Stimulated activated CD4-positive, alpha-beta T cell treated with anti-CD3 and anti-CD28 coated beads, Interleukin-4, amount 100 ng/mL, for 48 hours (primary cell): ENCODE results near the gene CFAP54.

Source experiments
- DNase-seq, 2 donors: peaks; one replicate each; pipeline ENCODE4 v3.0.0-alpha.2; 2020; ENCODE audit warnings: low read depth in 2 of 2

Gene CFAP54

DNA sequence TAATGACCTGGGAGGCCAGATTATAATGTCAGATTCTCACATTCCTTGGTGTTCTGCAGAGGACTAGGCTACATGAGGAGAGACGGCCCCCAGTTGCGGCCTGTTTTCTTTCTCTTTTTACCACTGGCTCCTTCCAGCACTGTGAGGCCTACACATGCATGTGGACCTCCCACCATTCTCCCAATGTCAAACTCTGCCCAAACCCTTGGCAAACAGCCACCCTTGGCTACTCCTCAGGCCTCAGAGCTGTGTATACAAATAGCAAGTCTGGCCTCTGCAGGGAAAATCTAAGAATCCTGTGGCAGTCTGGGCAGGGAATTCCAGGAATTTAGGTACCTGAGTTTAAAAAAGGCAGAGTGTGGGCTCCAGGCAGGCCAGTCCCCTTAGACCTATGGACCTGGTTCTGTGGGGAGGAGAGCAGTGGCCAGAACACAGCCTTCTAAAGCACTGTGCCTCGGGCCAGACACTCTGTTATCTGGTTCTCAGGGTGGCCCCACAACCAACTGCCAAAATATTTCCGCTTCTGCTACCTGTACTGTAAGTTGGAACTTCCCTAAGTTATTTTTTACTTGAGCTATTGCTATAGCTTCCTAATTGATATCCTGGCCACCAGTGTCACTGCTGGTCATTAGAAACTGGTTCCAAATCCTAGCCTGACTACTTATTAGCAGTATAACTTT lies 397.8 kb downstream of the CFAP54 start:
- no peak for DNase-seq

DNA sequence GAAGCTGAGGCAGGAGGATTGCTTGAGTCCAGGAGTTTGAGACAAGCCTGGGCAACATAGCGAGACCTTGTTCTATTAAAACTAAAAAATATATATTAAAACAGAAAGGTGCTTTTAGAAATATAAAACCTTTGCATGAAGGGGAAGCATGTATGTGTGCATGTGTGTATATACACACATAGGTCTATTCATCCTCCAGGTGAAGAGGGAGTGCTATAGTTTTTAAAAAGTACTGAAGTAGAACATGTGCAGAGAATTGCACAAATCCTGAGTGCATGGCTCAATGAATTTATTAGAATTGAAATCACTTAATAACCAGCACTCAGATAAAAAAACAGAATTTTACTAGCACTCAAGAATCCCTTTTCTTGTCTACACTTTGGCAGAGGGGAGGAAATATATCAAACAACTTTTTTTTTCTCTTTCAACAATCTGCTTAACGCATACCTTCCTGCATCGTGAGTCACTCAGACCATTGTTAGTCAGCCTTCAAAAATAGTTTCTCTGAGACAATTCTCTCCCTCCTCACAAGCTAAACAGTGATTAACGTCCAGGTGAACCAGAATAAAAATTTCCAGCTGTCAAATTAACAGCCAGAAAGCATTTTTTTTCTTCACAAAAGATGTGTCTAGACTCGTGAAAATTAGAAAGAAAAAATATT lies 400.0 kb downstream of the CFAP54 start:
- DNase-seq: no peak

DNA sequence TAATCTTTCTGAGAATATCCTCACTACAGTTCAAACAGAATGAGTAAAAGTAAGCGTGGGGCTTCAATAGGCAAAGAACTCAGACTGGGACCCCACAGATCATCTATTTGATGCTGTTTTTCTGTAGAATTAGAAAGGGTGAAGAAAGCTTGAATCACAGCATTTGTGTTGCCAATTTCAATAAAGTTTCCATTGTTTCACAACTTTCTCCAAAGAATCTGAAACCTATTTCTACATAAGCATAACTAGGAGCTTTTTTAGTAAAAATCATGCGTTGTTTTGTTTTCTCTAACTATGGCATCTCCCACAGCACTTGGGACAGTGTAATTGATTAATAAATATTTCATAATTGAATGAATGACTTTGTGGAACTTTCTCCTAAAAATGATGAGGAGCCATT lies 401.0 kb downstream of the CFAP54 start:
- DNase-seq: no peak

DNA sequence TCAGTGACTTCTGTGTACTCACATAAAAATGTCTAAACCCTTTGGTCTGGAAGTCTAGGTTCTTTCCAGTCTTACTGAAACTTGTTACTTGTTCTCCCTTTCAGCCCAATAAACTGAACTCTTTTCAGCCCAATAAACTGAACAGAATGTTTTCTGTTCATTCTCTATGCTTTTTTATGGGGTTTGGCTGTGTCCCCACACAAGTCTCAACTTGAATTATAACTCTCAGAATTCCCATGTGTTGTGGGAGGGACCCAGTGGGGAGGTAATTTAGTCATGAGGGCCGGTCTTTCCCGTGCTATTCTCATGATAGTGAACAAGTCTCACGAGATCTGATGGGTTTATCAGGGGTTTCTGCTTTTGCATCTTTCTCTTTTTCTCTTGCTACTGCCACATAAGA lies 402.7 kb downstream of the CFAP54 start:
- DNase-seq: no peak

DNA sequence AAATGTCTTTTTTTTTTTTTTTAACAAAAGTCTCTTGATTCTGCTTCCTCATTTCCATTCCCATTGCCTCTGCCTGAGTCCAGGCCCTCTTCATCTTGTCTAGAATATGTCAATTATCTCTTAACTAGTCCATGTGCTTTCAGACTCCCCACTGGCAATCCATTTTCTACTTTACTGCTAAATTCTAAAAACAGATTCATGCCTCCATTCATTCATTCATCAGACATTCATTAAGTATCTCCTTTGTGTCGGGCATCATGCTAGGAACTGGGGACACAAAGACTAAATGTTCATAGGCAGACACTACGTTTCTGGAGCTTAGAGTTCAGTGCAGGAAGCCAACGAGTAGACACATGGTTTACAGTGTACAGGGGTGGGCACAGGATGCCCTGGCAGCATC lies 408.0 kb downstream of the CFAP54 start:
- DNase-seq: no peak

DNA sequence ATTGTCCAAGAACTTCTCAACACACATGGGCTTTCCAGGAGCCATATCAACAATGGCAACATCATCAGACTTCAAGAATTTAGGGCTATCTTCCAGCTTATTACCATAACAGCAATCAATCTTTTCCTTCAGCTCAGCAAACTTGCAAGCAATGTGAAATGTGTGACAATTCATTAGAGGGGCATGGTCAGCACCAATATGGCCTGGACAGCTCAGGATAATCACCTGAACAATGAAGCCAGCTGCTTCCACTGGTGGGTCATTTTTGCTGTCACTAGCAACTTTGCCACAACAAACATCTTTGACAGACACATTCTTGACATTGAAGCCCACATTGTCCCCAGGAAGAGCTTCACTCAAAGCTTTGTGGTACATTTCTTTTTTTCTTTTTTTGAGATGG lies 411.8 kb downstream of the CFAP54 start:
- no peak for DNase-seq

DNA sequence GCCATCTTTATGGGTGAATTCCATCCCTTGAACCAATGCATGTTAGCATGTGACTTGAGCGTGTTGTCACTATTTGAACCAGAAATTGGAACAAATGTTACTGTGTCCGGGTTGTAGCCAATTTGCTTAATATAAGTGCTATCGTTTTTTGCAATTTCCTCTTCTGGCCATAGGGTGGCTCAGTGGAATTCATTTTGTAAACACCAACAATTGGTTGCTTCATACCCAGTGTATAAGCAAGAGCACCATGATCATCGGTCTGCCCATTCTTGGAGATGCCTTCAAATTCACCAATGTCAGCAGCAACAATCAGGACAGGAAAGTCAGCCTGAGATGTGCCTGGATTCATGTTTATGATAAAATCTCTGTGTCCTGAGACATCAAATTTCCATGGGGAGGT lies 412.7 kb downstream of the CFAP54 start:
- DNase-seq: no peak

DNA sequence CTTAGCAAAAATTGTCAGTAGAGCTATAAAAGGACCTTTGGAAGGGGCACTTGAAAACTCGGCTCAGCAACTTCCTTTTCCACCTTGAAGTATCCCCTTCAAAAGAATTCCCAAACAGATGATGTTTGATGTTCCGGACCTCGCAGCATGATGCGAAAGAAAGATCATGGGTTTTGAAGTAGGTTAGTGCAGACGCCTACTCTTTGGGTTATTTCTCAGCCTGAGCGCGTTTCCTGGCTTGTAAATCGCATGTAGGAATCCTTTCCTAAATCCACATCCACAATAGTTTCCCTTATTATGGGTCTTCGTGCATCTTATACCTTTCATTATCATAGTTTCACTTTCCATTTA lies 417.1 kb downstream of the CFAP54 start:
- DNase-seq: no peak

DNA sequence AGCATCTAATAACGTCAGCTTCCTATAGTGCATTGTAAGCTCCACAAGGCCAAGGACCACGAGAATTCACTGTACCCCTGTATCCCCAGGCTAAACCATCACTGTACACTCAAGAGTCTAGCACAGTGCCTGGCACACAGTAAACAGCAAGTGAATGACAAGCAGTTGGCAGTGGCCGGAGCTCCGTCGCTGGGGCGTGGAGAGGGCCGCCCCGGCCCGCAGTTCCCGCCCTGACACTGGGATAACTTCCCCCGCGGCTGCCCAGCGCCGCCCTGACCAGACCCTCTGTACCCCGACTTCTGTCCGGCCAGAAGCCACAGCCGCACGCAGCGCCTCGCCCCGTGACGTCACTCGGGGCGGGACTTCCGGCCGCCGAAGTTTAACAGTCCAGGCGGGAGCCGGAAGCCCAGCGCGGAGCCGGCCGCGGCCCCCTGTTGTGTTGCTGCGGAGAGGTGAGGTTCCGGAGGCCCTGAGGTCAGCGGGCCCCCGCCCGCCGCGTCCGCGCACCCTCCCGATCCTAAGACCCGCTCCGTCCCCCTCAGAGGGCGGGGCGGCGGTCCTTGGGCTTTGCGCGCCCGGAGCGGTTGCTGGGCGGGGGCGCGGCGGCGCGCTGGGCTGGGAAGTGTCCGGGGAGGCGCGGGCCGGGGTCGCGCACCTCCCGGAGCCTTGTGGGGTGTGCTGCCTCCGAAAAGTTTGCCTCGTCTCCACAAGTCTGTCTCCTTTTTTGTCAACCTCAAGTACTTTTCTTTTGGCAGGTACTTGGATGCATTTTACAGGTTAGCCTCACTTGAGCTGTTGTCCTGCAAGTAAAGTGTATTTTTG lies 417.7 kb downstream of the CFAP54 start, which contains the start of gene NEDD1:
TSS of gene NEDD1 (plus strand) at position 409 of the 822 bp plus-strand sequence. CDS start 2,503 bp downstream, outside the sequence.
- peak; percentile 74 to 79 for DNase-seq

DNA sequence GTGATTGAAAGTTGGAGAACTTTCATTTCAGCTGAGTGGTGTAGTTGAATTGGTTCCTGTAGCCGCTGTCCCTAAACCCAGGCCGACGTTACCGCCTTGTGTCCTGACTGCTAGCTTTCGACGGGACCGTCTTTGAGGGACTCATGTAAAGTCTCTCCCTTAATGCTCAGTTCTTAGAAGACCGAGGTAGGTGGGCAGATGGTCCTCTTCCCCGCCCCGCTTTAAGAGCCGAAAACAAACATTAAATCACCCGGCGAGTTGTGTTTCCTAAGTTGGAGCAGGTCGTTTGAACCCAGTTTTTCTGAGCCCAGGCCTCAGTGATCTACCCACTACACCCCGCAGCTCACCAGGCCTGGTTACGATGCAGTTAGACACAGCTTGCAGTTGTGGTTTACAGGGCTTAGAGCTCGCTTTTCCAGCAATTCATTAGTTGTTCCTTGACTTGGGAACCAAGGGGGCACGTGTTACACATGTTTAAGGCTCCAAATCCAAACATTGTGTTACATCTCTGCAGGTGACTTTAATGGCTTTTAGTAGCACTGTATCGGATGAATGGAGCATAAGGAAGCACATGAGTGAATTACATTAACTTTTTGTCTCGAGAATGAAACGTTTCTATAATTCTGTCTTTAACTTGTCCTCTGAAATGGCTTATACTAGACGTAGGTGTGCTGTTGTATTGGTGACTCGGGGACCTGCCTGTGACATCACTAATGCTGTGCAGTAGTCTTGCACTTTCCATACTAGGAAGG lies 418.5 kb downstream of the CFAP54 start:
- DNase-seq: no peak

DNA sequence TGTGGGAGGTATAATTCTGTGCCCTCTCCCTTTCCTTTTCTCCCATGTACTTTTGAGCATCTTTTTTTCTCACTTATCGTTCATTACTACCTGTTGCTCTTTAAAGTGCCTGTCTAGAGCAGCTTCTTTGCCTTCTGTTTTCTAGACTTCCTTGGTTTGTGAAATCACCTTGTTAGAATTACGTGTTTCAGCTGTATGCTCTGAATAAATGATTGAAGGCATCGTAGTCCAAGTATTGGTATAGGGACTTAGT lies 419.0 kb downstream of the CFAP54 start:
- no peak for DNase-seq

DNA sequence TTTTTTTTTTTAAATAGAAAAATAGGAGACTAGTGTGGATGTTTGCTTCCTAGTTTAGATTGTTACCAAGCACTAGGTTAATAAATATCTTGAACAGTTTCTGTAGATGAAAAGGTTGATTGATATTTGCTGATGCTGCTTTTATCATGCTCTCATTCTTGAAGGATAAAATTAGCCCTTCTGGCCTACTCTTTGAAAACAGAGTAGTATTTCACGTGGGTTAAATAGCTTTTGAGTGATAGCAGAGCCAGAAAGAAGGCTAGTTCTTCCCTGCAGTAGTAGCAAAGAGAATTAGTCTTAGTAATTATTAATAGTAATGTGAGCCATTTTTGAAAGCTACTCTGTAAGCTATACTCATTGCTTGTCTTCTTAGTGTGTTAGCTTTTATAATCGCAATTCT lies 422.9 kb downstream of the CFAP54 start:
- no peak for DNase-seq

DNA sequence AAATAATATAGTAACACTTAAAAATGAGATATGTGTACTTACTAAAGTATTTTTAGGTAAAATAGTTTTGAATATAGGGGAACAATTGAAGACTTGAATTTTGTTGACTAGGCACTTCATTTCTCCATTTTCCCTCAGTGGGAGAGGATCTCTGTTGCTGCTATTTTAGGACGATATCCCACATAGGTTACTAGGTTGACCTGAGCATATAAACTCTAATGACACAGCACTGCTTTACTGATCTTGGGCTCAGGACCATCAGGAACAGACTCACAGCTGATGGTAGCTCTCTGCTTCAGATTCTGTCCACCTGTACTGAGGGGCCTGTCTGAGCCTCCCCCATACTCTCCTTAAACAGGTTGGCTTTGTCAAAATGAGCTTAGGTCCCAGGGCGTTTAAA lies 423.6 kb downstream of the CFAP54 start:
- DNase-seq: no peak

DNA sequence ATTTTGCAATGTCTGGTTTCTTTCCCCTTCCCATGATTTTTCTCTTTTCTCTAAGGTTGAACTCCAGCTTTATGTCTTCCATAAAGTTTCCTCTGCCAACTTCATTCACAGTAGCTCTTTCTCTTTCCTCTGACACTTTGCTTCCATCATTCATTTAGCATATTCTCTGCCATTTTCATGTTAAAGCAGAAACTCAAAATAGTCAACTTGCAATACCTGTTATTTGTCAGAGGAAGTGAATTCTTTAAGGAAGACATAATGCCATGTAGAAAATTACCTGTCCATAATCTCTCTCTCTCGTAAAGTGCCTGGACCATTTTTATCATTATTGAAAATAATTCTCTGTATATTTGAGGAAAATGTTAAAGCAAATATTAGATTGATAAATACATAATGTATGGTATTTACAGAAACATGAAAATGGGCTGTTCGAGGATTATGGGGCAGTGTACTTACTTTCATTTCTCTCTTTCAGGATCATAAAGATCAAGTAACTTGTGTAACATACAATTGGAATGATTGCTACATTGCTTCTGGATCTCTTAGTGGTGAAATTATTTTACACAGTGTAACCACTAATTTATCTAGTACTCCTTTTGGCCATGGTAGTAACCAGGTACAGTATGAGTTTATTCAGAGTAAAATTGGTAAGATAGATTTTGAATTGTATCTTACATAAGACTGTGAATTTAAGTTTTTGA lies 430.3 kb downstream of the CFAP54 start:
- DNase-seq: no peak
